ENCODE data around the gene SPON1. TPM values are rescaled to one million over a fixed set of nuclear protein-coding genes. Genes with fewer than 3 reads are reported as not detected.

The SPON1 gene
- total RNA-seq, 1 experiment from 2014 or later: 0.20 TPM

DNA sequence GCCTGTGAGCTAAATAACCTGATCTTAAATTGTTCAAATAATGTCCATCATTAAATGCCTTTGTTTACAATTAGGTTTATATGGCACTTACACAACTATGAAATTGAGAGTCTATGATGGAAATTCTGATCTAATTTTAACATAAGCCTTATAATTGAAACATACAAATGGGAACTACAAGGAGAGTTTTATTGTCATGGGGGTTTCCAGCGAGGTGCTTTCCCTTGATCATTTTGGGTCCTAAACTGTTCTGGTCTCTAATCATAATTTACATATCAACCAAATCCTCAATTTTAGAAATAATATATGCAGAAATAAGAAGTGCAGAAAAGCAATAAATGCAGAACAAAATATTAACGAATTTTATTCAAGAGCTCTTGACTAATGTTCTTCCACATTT lies 351.6 kb downstream of the SPON1 start:
- no peaks in the 10 kb centered on the region for H4K20me1 ChIP-seq (ENCODE audit: control insufficient read depth, insufficient read depth, insufficient read length)
- H3K4ac ChIP-seq (ENCODE audit: low read depth, low read length): no peak overlapping the region
- H2BK5ac ChIP-seq (ENCODE audit: insufficient read length, low read length): no peak overlapping the region
- no peak overlapping the region for H4K5ac ChIP-seq (ENCODE audit: insufficient read length, low read depth, low read length)
- H3K79me1 ChIP-seq (ENCODE audit: insufficient read depth, low read depth, low read length, poor library complexity, severe bottlenecking): peaks cover 9% of the 10 kb centered on the region
- no peaks in the 10 kb centered on the region for H3K36me3 Mint-ChIP-seq (ENCODE audit: insufficient read depth in 1 of 3, low read depth in 3 of 3)
- peaks cover 64% of the 10 kb centered on the region; the same call in 1 of the 2 replicates for H3K79me2 ChIP-seq (ENCODE audit: insufficient read depth, low read length)
- H3K4me1 ChIP-seq (ENCODE audit: insufficient read depth, low read length): peaks cover 18% of the 10 kb centered on the region; the same call in 1 of the 2 replicates
- no peak overlapping the region for H3K56ac ChIP-seq (ENCODE audit: insufficient read length, low read depth, low read length)
- no peaks in the 10 kb centered on the region for H3K27me3 Mint-ChIP-seq (ENCODE audit: low read depth)
- no peaks in the 10 kb centered on the region for H3K9me3 Mint-ChIP-seq
- no peak for TF ChIP-seq CTCF (conservative IDR thresholded peaks at IDR 0.05)
- H3K27ac Mint-ChIP-seq: peak overlapping the region in 1 of 3 experiments; percentile 65; a peak in 1 of 7 replicates
- WGBS (ENCODE audit: extremely low coverage, insufficient read length, low lambda C conversion rate): no CpG with 5 or more reads among the region's 2 CpGs
- no peak overlapping the region for H3K4me3 Mint-ChIP-seq
- H2BK15ac ChIP-seq (ENCODE audit: low read depth, low read length): no peak overlapping the region
- no peaks in the 10 kb centered on the region for H3K27me3 ChIP-seq (ENCODE audit: insufficient read depth, low read length)
- no peak overlapping the region for H2AK5ac ChIP-seq (ENCODE audit: insufficient read length, low read length)
- H2BK20ac ChIP-seq (ENCODE audit: low read depth, low read length, poor library complexity, severe bottlenecking): no peak overlapping the region
- no peak overlapping the region for H2BK12ac ChIP-seq (ENCODE audit: insufficient read length, low read depth, low read length)
- no peak overlapping the region for H2BK120ac ChIP-seq (ENCODE audit: low read depth, low read length, poor library complexity, severe bottlenecking)
- H3K23ac ChIP-seq (ENCODE audit: insufficient read length, low read depth, low read length): no peak overlapping the region
- DNase-seq: no peak
- no peaks in the 10 kb centered on the region for H3K23me2 ChIP-seq (ENCODE audit: insufficient read length, low read depth, low read length, poor library complexity, severe bottlenecking)
- H3K18ac ChIP-seq (ENCODE audit: insufficient read length, low read depth, low read length): no peak overlapping the region
- H3K27ac ChIP-seq (ENCODE audit: insufficient read length, low read depth, low read length): no peak overlapping the region
- H3K4me1 Mint-ChIP-seq: peaks cover 40 to 51% of the 10 kb centered on the region in 2 experiments
- H3K4me2 ChIP-seq (ENCODE audit: insufficient read depth, insufficient read length, low read length): no peak overlapping the region
- no peak overlapping the region for H3K9ac ChIP-seq (ENCODE audit: extremely low read depth, insufficient read length, low read length)
- no peak overlapping the region for H4K8ac ChIP-seq (replicated peaks; ENCODE audit: insufficient read length, low read depth, low read length)
- no peak overlapping the region for H4K91ac ChIP-seq (ENCODE audit: insufficient read length, low read depth, low read length)
- no peak overlapping the region for H2AFZ ChIP-seq (ENCODE audit: low read length)
- H3K14ac ChIP-seq (ENCODE audit: insufficient read depth, low read length): no peak overlapping the region
- no peak overlapping the region for H3T11ph ChIP-seq (ENCODE audit: low read length)
- no peaks in the 10 kb centered on the region for H3K9me3 ChIP-seq (ENCODE audit: control insufficient read depth, low read depth, low read length)

All from H9 (cell line).